Measurements from ENCODE around the gene RSPH1. TPM values are rescaled to one million over a fixed set of nuclear protein-coding genes. Genes with fewer than 3 reads are reported as not detected.

RSPH1 gene
- total and polyA plus RNA-seq, 2 of the 8 experiments (the other 6 are each of a cell fraction or from before 2014, with no cell fraction given) = 0.24 TPM; not detected in 1

DNA sequence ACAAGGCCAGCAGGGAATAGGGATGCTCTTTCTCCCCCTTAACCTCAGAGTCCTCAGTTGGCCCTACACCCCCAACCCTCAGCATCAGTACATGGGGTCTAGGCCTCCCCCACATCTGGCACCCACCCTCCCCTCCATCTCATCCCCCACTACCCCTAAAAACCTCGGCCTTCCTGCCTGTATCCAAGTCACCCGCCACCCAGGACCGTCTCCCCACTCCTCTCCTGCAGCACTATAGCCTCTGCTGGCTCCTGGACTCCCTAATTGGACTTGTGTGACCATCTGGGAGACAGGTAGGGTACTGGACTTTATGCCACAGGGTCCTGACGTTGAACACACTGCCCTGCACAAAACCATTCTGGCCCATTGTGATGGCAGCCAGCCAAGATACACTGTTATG lies 6.0 kb downstream of the RSPH1 start:
- Histone ChIP-seq H4K91ac (replicated peaks; ENCODE audit: insufficient read length, low read length) (no peak overlapping the region), H3K23ac (ENCODE audit: insufficient read length) (no peak overlapping the region), H4K8ac (ENCODE audit: extremely low read depth, insufficient read depth, low read length) (no peak overlapping the region), H2AK5ac (ENCODE audit: low read depth, low read length) (no peak overlapping the region), H3K9ac (replicated peaks in 1 of 4; ENCODE audit: extremely low read depth in 1 of 4, low read depth in 3 of 4, low read length in 3 of 4) (no peak overlapping the region), H3K27me3 (replicated peaks in 1 of 4; ENCODE audit: control insufficient read depth in 3 of 4, extremely low read depth in 1 of 4, insufficient read depth in 3 of 4, low read length in 3 of 4) (peaks cover 0 to 2% (median under 1%) of the 10 kb centered on the region in 4 experiments; a peak in 2 of 7 replicates), H3K4me2 (ENCODE audit: insufficient read depth in 1 of 2, low read depth in 2 of 2, low read length in 2 of 2) (no peak overlapping the region), H3K79me2 (ENCODE audit: control insufficient read depth in 1 of 2, insufficient read depth in 2 of 2, low read length in 2 of 2) (no peaks in the 10 kb centered on the region), H2AFZ (ENCODE audit: low read length) (no peak overlapping the region), H3K36me3 (ENCODE audit: control insufficient read depth in 2 of 4, insufficient read depth in 4 of 4, low read length in 3 of 4) (no peaks in the 10 kb centered on the region), H3K23me2 (ENCODE audit: low read depth, low read length) (peaks cover 3% of the 10 kb centered on the region; the same call in 1 of the 2 replicates), H3K27ac (ENCODE audit: low read depth, low read length) (no peak overlapping the region), H2BK120ac (replicated peaks; ENCODE audit: low read depth, low read length) (no peak overlapping the region), H3K79me1 (ENCODE audit: low read depth, low read length) (no peaks in the 10 kb centered on the region), H3K4me1 (replicated peaks in 1 of 4; ENCODE audit: control insufficient read depth in 3 of 4, insufficient read depth in 4 of 4, low read length in 3 of 4) (no peaks in the 10 kb centered on the region), H3K56ac (replicated peaks; ENCODE audit: insufficient read length, low read depth, low read length) (no peak overlapping the region), H2BK5ac (ENCODE audit: low read depth, low read length) (no peak overlapping the region), H2BK15ac (ENCODE audit: low read length) (no peak overlapping the region), H4K20me1 (replicated peaks in 1 of 2; ENCODE audit: control insufficient read depth in 1 of 2, insufficient read depth in 2 of 2, low read length in 2 of 2) (no peaks in the 10 kb centered on the region), H3K14ac (ENCODE audit: insufficient read length) (no peak overlapping the region), H2BK12ac (ENCODE audit: low read depth, low read length) (no peak overlapping the region), H3K4me3 (ENCODE audit: extremely low read depth in 1 of 4, insufficient read depth in 2 of 4, low read depth in 3 of 4, low read length in 4 of 4) (no peak overlapping the region), H3K18ac (ENCODE audit: extremely low read depth, low read length) (no peak overlapping the region), H3K4ac (replicated peaks; ENCODE audit: insufficient read length, low read depth, low read length) (no peak overlapping the region), H3K9me3 (ENCODE audit: insufficient read depth in 2 of 2, low read depth in 1 of 2, low read length in 1 of 2) (no peaks in the 10 kb centered on the region), H2BK20ac (ENCODE audit: low read length) (no peak overlapping the region), H4K5ac (ENCODE audit: insufficient read length, low read depth, low read length) (no peak overlapping the region)
- TF ChIP-seq TCF12 (IDR thresholded peaks at IDR 0.05; ENCODE audit: low read depth, low read length) = no peak
- TF ChIP-seq KDM4A (IDR thresholded peaks at IDR 0.05; ENCODE audit: low read depth, low read length, severe bottlenecking) = no peak
- ChIA-PET CTCF (ENCODE audit: partially characterized antibody) (interaction anchor here (1.2 kb wide), 2 partner anchors 12 to 23 kb away, joined by 3 to 10 read pairs; no protein-coding TSS in a partner anchor), POLR2A (ENCODE audit: partially characterized antibody) (no interaction called here)
- 81% methylated on average over 4 of the region's 4 CpGs; no CpG with 5 or more reads in 1 of the 2 experiments for WGBS, 2 experiments (ENCODE audit: extremely low coverage in 1 of 2, insufficient coverage in 1 of 2, insufficient read length in 1 of 2, insufficient replicate concordance in 2 of 2, low coverage in 1 of 2, low lambda C conversion rate in 2 of 2, missing lambda C conversion rate in 1 of 2)
- DNase-seq (ENCODE audit: low read depth in 1 of 2, low spot score in 2 of 2) (no peak), FAIRE-seq (no peak)

Measured in H1 (cell line).